Lower lobe of right lung (tissue), 2 donors: ENCODE results near the gene KLHDC4. TPM values are rescaled to one million over a fixed set of nuclear protein-coding genes. Genes with fewer than 3 reads are reported as not detected.

Experiments
- ATAC-seq, 2 donors: fragments of 200-7000 bp; cut with Tn5 transposase; one replicate each; pipeline ENCODE4 v1.9.1; 2020 to 2022; ENCODE audit warnings: mild to moderate bottlenecking in 2 of 2, moderate library complexity in 2 of 2
- DNase-seq: peaks from one replicate; pipeline ENCODE4 v3.0.0-alpha.2; 2020
- H3K27ac ChIP-seq: fragments of 200-600 bp; one replicate; pipeline ENCODE4 v1.8.0; 2022
- H3K27me3 ChIP-seq: fragments of 200-600 bp; one replicate; pipeline ENCODE4 v1.8.0; 2022; ENCODE audit warnings: low read depth
- H3K36me3 ChIP-seq: fragments of 200-600 bp; one replicate; pipeline ENCODE4 v1.8.0; 2022; ENCODE audit warnings: mild to moderate bottlenecking
- H3K4me1 ChIP-seq: fragments of 200-600 bp; one replicate; pipeline ENCODE4 v1.8.0; 2022
- H3K4me3 ChIP-seq: fragments of 200-600 bp; one replicate; pipeline ENCODE4 v1.8.0; 2022; ENCODE audit warnings: mild to moderate bottlenecking
- H3K9me3 ChIP-seq: fragments of 200-600 bp; one replicate; pipeline ENCODE4 v1.8.0; 2022
- intact Hi-C: fragments of 100-400 bp; cut with DNase I; formaldehyde crosslinking; loops from one replicate; pipeline ENCODE4 v1.11.0; 2022
- total RNA-seq: library from RNA; stranded (reverse); fragmentation: NEBNext Ultra II Directional; extraction: Animal tissue kit (Norgen Biotek cat#: 25700); gene quantifications from one replicate; pipeline ENCODE4 v1.2.1, GENCODE V29; 2021
- TF ChIP-seq, protein P1 (sequence below): fragments of 200-600 bp; IDR thresholded peaks from one replicate; pipeline ENCODE4 v1.8.0; 2022; ENCODE audit warnings: antibody characterized with exemption, mild to moderate bottlenecking
- donor health status: DM: no; HTN: yes; CAD: no; lungs with severe emphysema.

Gene KLHDC4
- total RNA-seq, 1 donor from 2014 or later: 33.9 TPM

DNA sequence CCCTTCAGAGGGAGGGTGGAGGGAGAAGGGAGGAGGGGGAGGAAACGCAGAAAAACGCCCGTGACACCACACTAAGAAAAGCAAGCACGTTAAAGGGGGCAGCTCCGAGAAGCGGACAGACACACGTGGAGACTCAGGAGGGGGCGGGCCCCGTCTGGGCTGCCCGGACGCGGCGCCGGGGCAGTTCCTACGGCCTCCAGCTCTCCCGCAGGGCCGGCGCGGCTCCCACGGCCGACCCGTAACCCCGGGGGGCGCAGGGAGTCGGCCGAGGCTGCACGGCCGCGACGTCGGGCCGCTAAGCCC lies 362 bp downstream of the KLHDC4 start:
- Histone ChIP-seq H3K4me3 (peak overlapping the region; percentile 99), H3K4me1 (peaks cover 20% of the 10 kb centered on the region), H3K36me3 (peaks cover 34% of the 10 kb centered on the region), H3K27me3 (no peaks in the 10 kb centered on the region), H3K9me3 (no peaks in the 10 kb centered on the region), H3K27ac (peak overlapping the region; percentile 94)
- DNase-seq (no peak), ATAC-seq (peak; percentile 56 to 57)
- TF ChIP-seq, protein P1, sequence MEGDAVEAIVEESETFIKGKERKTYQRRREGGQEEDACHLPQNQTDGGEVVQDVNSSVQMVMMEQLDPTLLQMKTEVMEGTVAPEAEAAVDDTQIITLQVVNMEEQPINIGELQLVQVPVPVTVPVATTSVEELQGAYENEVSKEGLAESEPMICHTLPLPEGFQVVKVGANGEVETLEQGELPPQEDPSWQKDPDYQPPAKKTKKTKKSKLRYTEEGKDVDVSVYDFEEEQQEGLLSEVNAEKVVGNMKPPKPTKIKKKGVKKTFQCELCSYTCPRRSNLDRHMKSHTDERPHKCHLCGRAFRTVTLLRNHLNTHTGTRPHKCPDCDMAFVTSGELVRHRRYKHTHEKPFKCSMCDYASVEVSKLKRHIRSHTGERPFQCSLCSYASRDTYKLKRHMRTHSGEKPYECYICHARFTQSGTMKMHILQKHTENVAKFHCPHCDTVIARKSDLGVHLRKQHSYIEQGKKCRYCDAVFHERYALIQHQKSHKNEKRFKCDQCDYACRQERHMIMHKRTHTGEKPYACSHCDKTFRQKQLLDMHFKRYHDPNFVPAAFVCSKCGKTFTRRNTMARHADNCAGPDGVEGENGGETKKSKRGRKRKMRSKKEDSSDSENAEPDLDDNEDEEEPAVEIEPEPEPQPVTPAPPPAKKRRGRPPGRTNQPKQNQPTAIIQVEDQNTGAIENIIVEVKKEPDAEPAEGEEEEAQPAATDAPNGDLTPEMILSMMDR: no peak
- intact Hi-C loops: no loop called here

DNA sequence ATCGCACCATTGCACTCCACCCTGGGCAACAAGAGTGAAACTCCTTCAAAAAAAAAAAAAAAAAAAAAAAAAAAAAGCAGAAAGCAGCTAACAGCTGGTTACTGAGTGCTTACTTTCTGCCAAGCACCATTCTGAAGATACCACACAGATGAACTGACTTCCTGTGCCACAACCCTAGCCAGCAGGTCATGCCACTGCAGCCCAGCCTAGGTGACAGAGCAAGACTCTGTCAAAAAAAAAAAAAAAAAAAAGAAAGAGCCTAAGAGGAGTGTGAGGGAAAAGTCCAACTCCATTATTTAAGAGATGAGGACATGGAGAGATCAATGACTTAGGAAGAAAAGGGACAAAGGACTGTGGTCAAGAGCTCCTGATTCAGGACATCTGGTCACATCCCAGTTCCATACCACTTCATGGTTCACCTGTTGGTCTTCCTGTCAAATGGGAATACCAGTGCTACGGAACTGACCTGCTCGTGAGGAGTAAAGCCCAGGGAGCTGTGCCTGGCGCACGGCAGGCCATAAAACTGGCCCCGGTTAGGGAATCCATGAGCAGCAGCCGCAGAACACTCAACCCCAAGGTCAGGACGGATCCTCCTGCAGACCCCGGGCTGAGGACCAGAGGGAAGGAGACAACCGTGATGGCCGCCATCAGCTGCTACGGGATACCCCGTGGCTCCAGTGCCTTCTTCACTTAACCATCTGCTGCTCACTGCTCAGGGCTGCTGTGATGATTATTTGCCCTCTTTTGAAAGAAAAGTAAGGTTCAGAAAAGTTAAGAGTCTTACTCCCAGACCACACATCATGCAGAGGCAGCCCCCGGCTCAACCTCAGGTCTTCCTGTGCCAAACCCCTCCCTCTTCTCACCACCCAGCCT lies 950 bp downstream of the KLHDC4 start:
- no peak for DNase-seq
- H3K27ac ChIP-seq: peak overlapping the region; percentile 94

DNA sequence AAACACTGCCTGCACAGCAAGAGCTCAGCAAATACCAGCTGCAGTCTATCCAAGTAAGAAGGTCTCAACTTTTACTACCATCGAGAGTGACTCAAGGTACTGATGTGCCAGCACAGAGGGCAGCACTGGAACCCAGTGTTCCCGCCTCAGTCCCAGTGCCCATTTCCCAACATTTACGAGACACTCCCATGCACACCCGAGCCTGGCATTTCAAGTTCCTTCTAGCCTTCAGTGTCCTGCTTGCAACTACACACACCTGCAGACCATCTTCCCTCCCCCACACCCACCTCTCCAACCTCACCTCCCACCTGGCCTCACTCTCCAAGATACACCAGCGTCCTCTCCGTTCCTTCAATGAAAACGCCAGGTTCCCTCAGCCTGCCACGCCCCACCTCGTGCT lies 3.2 kb downstream of the KLHDC4 start:
- Histone ChIP-seq H3K36me3 (peaks cover 61% of the 10 kb centered on the region), H3K27ac (no peak overlapping the region), H3K4me3 (no peak overlapping the region), H3K27me3 (no peaks in the 10 kb centered on the region), H3K9me3 (no peaks in the 10 kb centered on the region), H3K4me1 (peaks cover 14% of the 10 kb centered on the region)
- ATAC-seq (no peak), DNase-seq (no peak)
- intact Hi-C loops: no loop called here
- TF ChIP-seq, protein P1: no peak

More for the DNA sequence above, 950 bp downstream of the KLHDC4 start:
- ATAC-seq: no peak
- TF ChIP-seq, protein P1: no peak
- Histone ChIP-seq H3K36me3 (peaks cover 40% of the 10 kb centered on the region), H3K4me1 (peaks cover 20% of the 10 kb centered on the region), H3K9me3 (no peaks in the 10 kb centered on the region), H3K27me3 (no peaks in the 10 kb centered on the region), H3K4me3 (peak overlapping the region; percentile 99)
- intact Hi-C loops: no loop called here

DNA sequence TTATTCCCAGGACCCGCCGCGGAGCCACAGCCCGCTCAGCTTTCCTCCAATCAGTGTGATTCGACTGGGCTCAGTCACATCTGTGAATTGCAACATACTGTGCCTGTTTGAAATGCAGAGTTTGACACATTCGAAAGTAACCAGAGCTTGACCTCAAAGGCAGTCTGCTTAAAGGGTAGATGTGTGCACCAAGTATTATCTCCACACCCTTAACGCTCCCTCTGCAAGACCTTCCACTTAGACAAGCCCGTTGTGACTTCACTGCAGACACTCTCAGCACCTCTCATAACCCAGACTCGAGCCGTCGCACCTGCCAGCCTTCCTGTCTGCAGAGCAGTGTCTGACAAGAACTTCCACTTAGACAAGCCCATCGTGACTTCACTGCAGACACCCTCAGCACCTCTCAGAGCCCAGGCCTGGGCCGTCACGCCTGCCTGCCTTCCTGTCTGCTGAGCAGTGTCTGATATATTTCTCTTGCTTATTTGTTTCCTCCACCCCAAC lies 3.7 kb downstream of the KLHDC4 start:
- no peaks in the 10 kb centered on the region for H3K9me3 ChIP-seq
- DNase-seq (no peak), ATAC-seq (no peak)
- intact Hi-C loops: no loop called here
- peaks cover 66% of the 10 kb centered on the region for H3K36me3 ChIP-seq
- no peak overlapping the region for H3K27ac ChIP-seq
- H3K27me3 ChIP-seq: no peaks in the 10 kb centered on the region
- H3K4me1 ChIP-seq: peaks cover 14% of the 10 kb centered on the region
- no peak overlapping the region for H3K4me3 ChIP-seq
- TF ChIP-seq, protein P1: no peak

DNA sequence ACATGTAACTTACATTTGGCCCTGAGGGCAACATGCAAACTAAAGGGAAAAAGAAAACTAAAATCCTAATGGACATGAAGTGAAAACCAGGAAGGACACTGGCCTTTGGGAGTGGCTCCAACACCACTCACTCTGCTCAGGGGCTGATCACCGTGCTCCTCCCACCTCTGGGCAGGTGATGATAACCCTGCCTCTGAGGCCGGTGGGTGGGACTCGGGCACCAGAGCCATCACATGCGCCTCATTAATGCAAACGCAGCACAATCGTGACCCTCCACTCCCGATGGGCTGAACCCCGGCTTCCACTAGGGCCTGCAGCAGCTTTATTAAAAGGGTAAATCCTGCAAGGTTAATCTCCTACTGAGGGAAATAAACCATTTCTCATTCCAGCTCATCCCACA lies 4.7 kb downstream of the KLHDC4 start:
- no peak for ATAC-seq
- no peaks in the 10 kb centered on the region for H3K9me3 ChIP-seq
- TF ChIP-seq, protein P1: no peak
- H3K36me3 ChIP-seq: peaks cover 77% of the 10 kb centered on the region
- no peaks in the 10 kb centered on the region for H3K27me3 ChIP-seq
- intact Hi-C loops: no loop called here
- no peak overlapping the region for H3K4me3 ChIP-seq
- no peak for DNase-seq
- H3K4me1 ChIP-seq: peaks cover 8% of the 10 kb centered on the region
- H3K27ac ChIP-seq: no peak overlapping the region
